B cell (primary cell): Measurements from ENCODE around the gene C5. TPM values are rescaled to one million over a fixed set of nuclear protein-coding genes. Genes with fewer than 3 reads are reported as not detected.

Experiments
- ATAC-seq: fragments of 200-7000 bp; cut with Tn5 transposase; one replicate; pipeline ENCODE4 v1.10.0; 2021; ENCODE audit warnings: low read depth, mild to moderate bottlenecking, moderate number of reproducible peaks, moderate library complexity
- CTCF ChIA-PET: fragments of 350-600 bp; sonication (Branson Sonifier 250); formaldehyde crosslinking; loops from one replicate; lab custom pipeline; 2021; ENCODE audit warnings: antibody characterized with exemption, inconsistent platforms; lab: Charles Lee
- POLR2A ChIA-PET: fragments of 350-600 bp; sonication (Branson Sonifier 250); formaldehyde crosslinking; loops from one replicate; lab custom pipeline; 2021; ENCODE audit warnings: antibody characterized with exemption; lab: Charles Lee
- DNase-seq: peaks from one replicate; pipeline ENCODE4 v3.0.0; 2013
- H2AFZ ChIP-seq: 2 replicates; pipeline ENCODE4 v1.6.1; 2012; ENCODE audit warnings: mild to moderate bottlenecking, low read depth, low read length; ENCODE audit not compliant: insufficient read depth, poor library complexity, severe bottlenecking
- H3K27ac ChIP-seq, 2 donors: 1 replicate in 1 of 2; 2 replicates in 1 of 2; pipeline ENCODE4 v1.5.1; 2012 to 2013; ENCODE audit warnings: low read length in 2 of 2, mild to moderate bottlenecking in 2 of 2, moderate library complexity in 1 of 2
- H3K27me3 ChIP-seq, 4 experiments: fragments of 200-600 bp in 1 of 4; sonication (generic) in 1 of 4; replicated peaks in 1 of 4; 1 replicate in 2 of 4; 2 replicates in 2 of 4; pipeline versions ENCODE4 v1.6.1 to v1.7.0; 2013 to 2016; ENCODE audit warnings: low read length in 3 of 4, mild to moderate bottlenecking in 2 of 4, mixed read lengths in 1 of 4, moderate library complexity in 1 of 4; ENCODE audit not compliant: insufficient read depth in 4 of 4, control insufficient read depth in 3 of 4; ENCODE audit errors: control extremely low read depth in 1 of 4
- H3K36me3 ChIP-seq, 2 experiments: replicated peaks in 1 of 2; 1 replicate in 1 of 2; 2 replicates in 1 of 2; pipeline versions ENCODE4 v1.6.1 to v1.7.1; 2013; ENCODE audit warnings: low read length in 1 of 2; ENCODE audit not compliant: insufficient read depth in 2 of 2, control insufficient read depth in 1 of 2; ENCODE audit errors: control extremely low read depth in 1 of 2, extremely low read depth in 1 of 2
- H3K4me1 ChIP-seq, 2 donors: fragments of 200-600 bp in 1 of 2; sonication (generic) in 1 of 2; 1 replicate in 1 of 2; 2 replicates in 1 of 2; pipeline versions ENCODE4 v1.5.1 to v1.6.1; 2013 to 2017; ENCODE audit warnings: low read length in 2 of 2; ENCODE audit not compliant: control insufficient read depth in 2 of 2, insufficient read depth in 2 of 2
- H3K4me2 ChIP-seq: replicated peaks from 2 replicates; pipeline ENCODE3; 2012; ENCODE audit warnings: mild to moderate bottlenecking, low read depth, low read length; ENCODE audit not compliant: poor library complexity, severe bottlenecking
- H3K4me3 ChIP-seq, 5 experiments: fragments of 200-600 bp in 1 of 5; sonication (generic) in 1 of 5; 1 replicate in 3 of 5; 2 replicates in 2 of 5; pipeline versions ENCODE4 v1.5.1 to v1.7.0; 2011 to 2016; ENCODE audit warnings: low read length in 4 of 5, mild to moderate bottlenecking in 4 of 5, low read depth in 2 of 5, control low read depth in 1 of 5, moderate library complexity in 1 of 5; ENCODE audit not compliant: insufficient read depth in 1 of 5; ENCODE audit errors: control extremely low read depth in 1 of 5, extremely low read depth in 1 of 5
- H3K79me2 ChIP-seq: fragments of 200-600 bp; sonication (generic); one replicate; pipeline ENCODE4 v1.6.0; 2016; ENCODE audit warnings: low read length; ENCODE audit not compliant: control insufficient read depth, insufficient read depth
- H3K9ac ChIP-seq: fragments of 200-600 bp; sonication (generic); 2 replicates; pipeline ENCODE4 v1.6.1; 2017; ENCODE audit warnings: mild to moderate bottlenecking, low read length, moderate library complexity
- H3K9me3 ChIP-seq, 3 donors: one replicate each; pipeline versions ENCODE4 v1.6.1 to v1.7.1; 2013; ENCODE audit warnings: low read length in 2 of 3; ENCODE audit not compliant: control insufficient read depth in 2 of 3, insufficient read depth in 1 of 3; ENCODE audit errors: control extremely low read depth in 1 of 3
- H4K20me1 ChIP-seq: 2 replicates; pipeline ENCODE4 v1.6.0; 2012; ENCODE audit warnings: mild to moderate bottlenecking, low read length; ENCODE audit not compliant: insufficient read depth, control insufficient read depth, poor library complexity, severe bottlenecking
- H3K27ac Mint-ChIP-seq: one replicate; pipeline ENCODE4 v1.8.0; 2021; ENCODE audit warnings: mixed read lengths
- H3K27me3 Mint-ChIP-seq: one replicate; pipeline ENCODE4 v1.8.0; 2021; ENCODE audit warnings: mixed read lengths
- H3K4me1 Mint-ChIP-seq: one replicate; pipeline ENCODE4 v1.8.0; 2021; ENCODE audit warnings: mixed read lengths
- H3K4me3 Mint-ChIP-seq: one replicate; pipeline ENCODE4 v1.8.0; 2021; ENCODE audit warnings: mixed read lengths
- H3K9me3 Mint-ChIP-seq: one replicate; pipeline ENCODE4 v1.8.0; 2022; ENCODE audit warnings: mixed read lengths; ENCODE audit not compliant: insufficient read depth
- EZH2 ChIP-seq: IDR thresholded peaks from 2 replicates; pipeline ENCODE4 v1.6.1; 2012; ENCODE audit warnings: borderline replicate concordance, low read depth, mild to moderate bottlenecking, moderate library complexity, low read length; ENCODE audit not compliant: insufficient read depth, poor library complexity, severe bottlenecking
- WGBS: methylation state at CpG from one replicate; pipeline ENCODE4 v1.1.5; 2013; ENCODE audit warnings: missing lambda C conversion rate; ENCODE audit not compliant: insufficient coverage; 5-methylcytosine and 5-hydroxymethylcytosine counted together
- intact Hi-C: fragments of 100-400 bp; cut with micrococcal nuclease; formaldehyde crosslinking; loops from one replicate; pipeline ENCODE4 v1.10.0; 2022
- polyA plus RNA-seq: library from polyadenylated mRNA; depleted of rRNA; stranded (reverse); fragments of >200 nt; gene quantifications from 2 replicates; pipeline ENCODE4 v1.2.3, GENCODE V29; 2012
- total RNA-seq, 2 donors: library from RNA; stranded (reverse); fragments of 120-200 nt in 1 of 2; gene quantifications; 1 replicate in 1 of 2; 2 replicates in 1 of 2; pipeline versions ENCODE4 v1.2.3 to v1.2.4, GENCODE V29; 2013 to 2022
- TF ChIP-seq, protein P1 (sequence below): fragments of 200-600 bp; IDR thresholded peaks from one replicate; pipeline ENCODE4 v1.8.0; 2022; ENCODE audit warnings: antibody characterized with exemption, mild to moderate bottlenecking

The C5 gene
- total and polyA plus RNA-seq, 2 donors (not counting 1 experiment from before 2014, with no cell fraction given) = 2.7 to 10.4 TPM

- Mint-ChIP-seq H3K4me1 (peaks cover 15% of the 10 kb centered on the region), H3K27ac (no peak overlapping the region), H3K27me3 (no peaks in the 10 kb centered on the region), H3K4me3 (no peak overlapping the region), H3K9me3 (no peaks in the 10 kb centered on the region)
- ATAC-seq = no peak
- peaks cover 1 to 25% of the 10 kb centered on the region in 2 experiments for H3K36me3 ChIP-seq
- no peaks in the 10 kb centered on the region for H3K27me3 ChIP-seq
- DNase-seq = no peak
- no peaks in the 10 kb centered on the region for H3K9me3 ChIP-seq
- H3K79me2 ChIP-seq = peaks cover 6% of the 10 kb centered on the region
- no peak overlapping the region for H3K4me3 ChIP-seq
- H3K9ac ChIP-seq = no peak overlapping the region
- H3K4me1 ChIP-seq = peaks cover 8 to 11% of the 10 kb centered on the region in 2 donors
- 94% methylated on average over 9 of the region's 9 CpGs for WGBS
- TF ChIP-seq, protein P1, sequence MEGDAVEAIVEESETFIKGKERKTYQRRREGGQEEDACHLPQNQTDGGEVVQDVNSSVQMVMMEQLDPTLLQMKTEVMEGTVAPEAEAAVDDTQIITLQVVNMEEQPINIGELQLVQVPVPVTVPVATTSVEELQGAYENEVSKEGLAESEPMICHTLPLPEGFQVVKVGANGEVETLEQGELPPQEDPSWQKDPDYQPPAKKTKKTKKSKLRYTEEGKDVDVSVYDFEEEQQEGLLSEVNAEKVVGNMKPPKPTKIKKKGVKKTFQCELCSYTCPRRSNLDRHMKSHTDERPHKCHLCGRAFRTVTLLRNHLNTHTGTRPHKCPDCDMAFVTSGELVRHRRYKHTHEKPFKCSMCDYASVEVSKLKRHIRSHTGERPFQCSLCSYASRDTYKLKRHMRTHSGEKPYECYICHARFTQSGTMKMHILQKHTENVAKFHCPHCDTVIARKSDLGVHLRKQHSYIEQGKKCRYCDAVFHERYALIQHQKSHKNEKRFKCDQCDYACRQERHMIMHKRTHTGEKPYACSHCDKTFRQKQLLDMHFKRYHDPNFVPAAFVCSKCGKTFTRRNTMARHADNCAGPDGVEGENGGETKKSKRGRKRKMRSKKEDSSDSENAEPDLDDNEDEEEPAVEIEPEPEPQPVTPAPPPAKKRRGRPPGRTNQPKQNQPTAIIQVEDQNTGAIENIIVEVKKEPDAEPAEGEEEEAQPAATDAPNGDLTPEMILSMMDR = no peak
- no peak for TF ChIP-seq EZH2
- no peak overlapping the region for H2AFZ ChIP-seq
- H3K27ac ChIP-seq = no peak overlapping the region
- intact Hi-C loops = no loop called here
- ChIA-PET POLR2A (interaction anchor here (1.2 kb wide), 1 partner anchor 17 kb away, joined by 3 read pairs; no protein-coding TSS in a partner anchor), CTCF (interaction anchor here (1.3 kb wide), 1 partner anchor 149 kb away, joined by 4 read pairs; no protein-coding TSS in a partner anchor)
- H3K4me2 ChIP-seq = no peak overlapping the region
- H4K20me1 ChIP-seq = no peaks in the 10 kb centered on the region
Measured at GRCh38 chr9:120911295-120911837, 138.7 kb downstream of the C5 start.

- no peak for DNase-seq
- intact Hi-C loops = no loop called here
- Mint-ChIP-seq H3K9me3 (no peaks in the 10 kb centered on the region), H3K4me1 (peaks cover 17% of the 10 kb centered on the region), H3K27ac (no peak overlapping the region), H3K27me3 (no peaks in the 10 kb centered on the region), H3K4me3 (no peak overlapping the region)
- WGBS = no CpG with 5 or more reads among the region's 3 CpGs
- Histone ChIP-seq H3K27me3 (no peaks in the 10 kb centered on the region), H3K27ac (no peak overlapping the region), H3K4me3 (no peak overlapping the region), H4K20me1 (no peaks in the 10 kb centered on the region), H3K79me2 (peaks cover 6% of the 10 kb centered on the region), H3K4me1 (peaks cover 10 to 13% of the 10 kb centered on the region in 2 donors), H3K36me3 (peaks cover 1 to 25% of the 10 kb centered on the region in 2 experiments), H3K9me3 (no peaks in the 10 kb centered on the region), H2AFZ (no peak overlapping the region), H3K9ac (no peak overlapping the region), H3K4me2 (no peak overlapping the region)
- ChIA-PET POLR2A (no interaction called here), CTCF (interaction anchor here (0.8 kb wide), 1 partner anchor 13 kb away, joined by 3 read pairs; no protein-coding TSS in a partner anchor)
- TF ChIP-seq, protein P1 = no peak
- no peak for ATAC-seq
Measured at GRCh38 chr9:120910643-120911042, 139.4 kb downstream of the C5 start.
